ENCODE results near the gene ZC3H12D.

Gene ZC3H12D

DNA sequence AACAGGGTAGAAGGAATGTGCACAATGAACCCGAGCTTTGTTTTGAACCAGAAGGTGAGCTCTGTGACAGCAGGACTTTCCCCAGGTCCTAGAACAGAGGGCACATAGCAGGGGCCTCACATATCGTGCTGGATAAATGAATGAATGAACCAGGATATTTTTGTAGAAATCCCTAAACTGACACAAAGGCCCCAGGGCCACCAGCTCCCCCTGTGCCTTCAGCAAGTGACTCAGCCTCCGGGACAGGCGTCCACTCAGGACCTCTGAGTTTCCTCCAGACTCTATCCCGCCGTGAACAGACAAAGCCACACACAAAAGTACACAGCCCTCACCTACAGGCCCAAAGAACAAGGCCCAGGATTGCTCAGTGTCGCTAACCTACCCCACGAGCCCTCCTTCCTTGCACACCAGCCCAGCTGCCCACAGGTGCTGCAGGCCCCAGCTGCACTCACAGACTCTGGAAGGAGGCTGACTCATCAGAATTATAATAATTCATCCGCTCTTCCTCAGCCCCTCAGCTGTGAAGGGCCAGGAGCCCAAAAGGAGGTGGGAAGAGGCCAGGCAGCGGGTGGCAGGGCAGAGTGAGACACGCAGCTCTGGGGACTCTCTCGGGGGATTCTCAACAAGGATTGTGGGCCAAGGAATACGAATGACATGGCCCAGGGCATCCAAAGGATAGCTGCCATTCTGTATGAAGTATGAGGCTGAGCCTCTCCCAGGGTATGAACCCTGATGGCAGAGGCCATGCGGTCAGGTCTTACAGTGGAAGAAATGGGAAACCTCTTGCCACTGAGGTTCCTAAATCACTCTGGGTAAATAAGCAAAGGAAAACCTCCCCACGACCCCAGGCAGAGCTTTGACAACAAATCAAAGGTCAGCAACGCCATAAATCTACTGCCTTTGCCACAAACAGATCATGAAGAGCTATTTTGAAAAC is 43.8 kb downstream of the ZC3H12D start:
- no peak for DNase-seq

GRCh38 chr6:149439626-149440025 is 45.2 kb downstream of the ZC3H12D start:
- DNase-seq = no peak

- DNase-seq = no peak
These were observed 46.0 kb downstream of the ZC3H12D start for GRCh38 chr6:149438855-149439254.

GRCh38 chr6:149437212-149437611 is 47.6 kb downstream of the ZC3H12D start:
- DNase-seq = no peak

- no peak for DNase-seq
These were observed 48.2 kb downstream of the ZC3H12D start for GRCh38 chr6:149436647-149437046.

GRCh38 chr6:149435919-149436586 is 48.8 kb downstream of the ZC3H12D start:
- DNase-seq = no peak

- no peak for DNase-seq
These were observed 50.9 kb downstream of the ZC3H12D start for GRCh38 chr6:149433881-149434280.

- peak in 1 of 3 experiments; percentile 39 for DNase-seq
These were observed 51.4 kb downstream of the ZC3H12D start for GRCh38 chr6:149433405-149433804.

GRCh38 chr6:149431905-149432775 is 52.7 kb downstream of the ZC3H12D start:
- DNase-seq = peak; percentile 82 to 94 (median 86)

GRCh38 chr6:149429427-149430360 is 55.1 kb downstream of the ZC3H12D start:
- DNase-seq = peak in 1 of 3 experiments; percentile 22

DNA sequence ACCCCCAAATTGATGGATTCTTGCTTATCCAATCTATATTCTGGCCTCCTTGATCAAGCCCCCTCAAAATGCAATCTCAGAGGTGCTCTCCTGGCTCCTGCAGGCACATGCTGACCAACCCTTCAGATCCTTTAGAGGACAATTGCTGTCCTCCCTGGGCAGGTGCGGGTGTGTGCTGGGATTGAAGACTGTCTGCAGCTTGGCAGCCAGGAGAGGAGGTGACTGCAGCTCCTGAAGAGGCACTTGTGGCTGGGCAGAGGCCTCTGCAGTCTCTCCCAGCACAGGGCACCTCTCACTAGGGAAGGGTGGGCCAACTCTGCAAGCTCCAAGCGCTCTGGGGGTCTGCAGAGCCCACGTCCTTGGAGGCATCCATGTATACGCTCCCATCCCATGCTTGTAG is 56.2 kb downstream of the ZC3H12D start:
- DNase-seq = no peak

DNA sequence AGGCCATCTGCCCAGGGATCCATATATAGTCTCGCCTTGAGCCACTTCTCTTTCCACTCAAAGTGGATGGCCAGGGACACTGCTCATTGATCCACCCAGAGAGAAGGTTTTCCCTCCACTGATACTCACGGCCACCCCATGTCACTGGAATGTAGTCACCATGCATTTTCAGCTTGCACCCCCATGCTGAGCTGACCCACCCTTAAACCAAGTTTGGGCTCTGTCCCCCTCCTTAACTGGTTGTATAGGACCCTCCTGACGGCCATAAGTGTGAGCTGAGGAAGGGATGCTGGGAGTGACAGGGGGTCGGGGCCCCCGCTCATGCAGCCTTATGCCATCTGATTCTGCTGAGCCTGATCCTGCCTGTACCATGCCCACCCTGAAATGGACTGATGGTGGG is 59.1 kb downstream of the ZC3H12D start:
- no peak for DNase-seq

DNA sequence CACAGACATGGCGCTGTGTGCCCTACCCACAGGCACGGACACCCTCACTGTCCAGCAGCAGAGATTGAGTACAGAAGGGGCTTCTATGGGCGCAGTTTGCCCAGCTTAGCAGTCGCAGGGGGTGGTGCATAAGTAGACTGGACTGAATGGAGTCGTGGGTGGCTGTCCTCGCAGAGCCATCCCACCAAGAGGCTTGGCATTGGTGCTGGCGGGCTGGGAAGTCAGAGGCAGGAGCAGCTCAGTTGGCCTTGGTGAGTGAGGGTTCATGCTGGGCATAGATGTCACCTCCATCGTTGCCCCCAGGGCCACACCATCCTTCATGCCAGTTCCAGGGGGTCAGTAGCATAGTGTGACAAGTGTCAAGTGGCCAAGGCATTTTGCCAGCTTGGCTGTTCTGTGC is 59.6 kb downstream of the ZC3H12D start:
- no peak for DNase-seq

GRCh38 chr6:149423964-149424440 is 60.8 kb downstream of the ZC3H12D start:
- peak in 2 of 3 experiments; percentile 25 to 54 for DNase-seq

DNA sequence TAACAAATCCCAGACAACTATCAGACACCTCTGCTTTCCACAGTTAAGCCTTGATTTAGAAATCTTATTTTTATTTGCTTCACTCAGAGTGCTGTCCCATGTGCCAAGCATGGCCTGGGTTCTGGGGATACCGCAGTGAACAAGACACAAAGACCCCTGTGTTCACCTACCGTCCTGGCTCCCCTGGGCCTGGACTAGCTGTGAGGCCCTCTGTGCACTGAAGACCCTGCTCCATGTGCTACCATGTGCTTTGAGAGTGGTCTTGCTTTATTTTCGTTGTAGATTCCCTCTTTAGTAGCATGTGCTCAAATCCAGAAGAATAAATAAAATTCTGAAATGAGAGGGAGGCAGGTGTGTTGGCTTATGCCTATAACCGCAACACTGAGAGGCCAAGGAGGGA is 62.2 kb downstream of the ZC3H12D start:
- no peak for DNase-seq

DNA sequence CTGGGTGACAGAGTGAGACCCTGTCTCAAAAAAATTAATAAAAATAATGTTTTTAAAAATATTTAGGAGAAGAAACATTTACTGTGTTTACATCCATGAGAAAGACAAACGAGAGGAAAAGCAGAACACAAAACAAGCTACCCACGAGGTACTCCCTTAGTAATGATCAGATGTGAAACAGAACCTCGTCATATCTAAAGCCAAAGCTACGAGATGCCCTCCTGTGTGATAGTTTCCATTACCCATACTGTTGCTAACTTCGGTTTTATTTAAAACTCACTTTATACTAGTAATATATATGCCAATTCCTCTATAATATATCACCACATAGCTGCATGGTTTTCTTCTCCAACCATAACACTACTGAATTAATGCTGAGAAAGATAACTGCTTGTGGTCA is 63.7 kb downstream of the ZC3H12D start:
- DNase-seq = no peak

GRCh38 chr6:149419696-149420404 is 65.0 kb downstream of the ZC3H12D start:
- DNase-seq = no peak

GRCh38 chr6:149414821-149415220 is 70.0 kb downstream of the ZC3H12D start:
- DNase-seq = no peak

- DNase-seq = no peak
These were observed 70.8 kb downstream of the ZC3H12D start for GRCh38 chr6:149414009-149414408.

DNA sequence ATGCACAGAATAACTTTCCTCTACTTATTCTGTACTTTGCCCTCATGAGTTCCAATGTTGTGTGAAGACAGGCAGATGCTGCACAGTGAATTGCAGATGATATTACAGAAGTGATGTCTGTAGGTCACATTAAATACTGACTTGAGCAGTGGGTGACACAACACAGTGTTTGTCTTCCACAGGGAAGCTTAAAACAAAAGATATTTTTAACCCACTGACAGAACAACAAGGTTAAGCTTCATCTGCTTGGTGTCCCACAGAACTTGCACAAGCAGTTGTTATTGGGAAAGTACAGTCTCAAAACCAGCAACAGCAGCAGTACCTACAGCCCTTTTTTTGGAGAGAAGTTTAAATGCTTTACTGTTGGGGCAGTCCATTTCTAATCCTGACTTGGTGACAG is 74.3 kb downstream of the ZC3H12D start:
- DNase-seq = no peak

- DNase-seq = no peak
These were observed 75.2 kb downstream of the ZC3H12D start for GRCh38 chr6:149409617-149410016.
